Neural progenitor cell (in vitro differentiated cells): ENCODE measurements around the gene ALDH9A1. TPM values are rescaled to one million over a fixed set of nuclear protein-coding genes. Genes with fewer than 3 reads are reported as not detected.

Source experiments
- DNase-seq: peaks from one replicate; pipeline ENCODE4 v3.0.0-alpha.2; 2016; ENCODE audit warnings: low spot score
- H2AFZ ChIP-seq: fragments of 200-600 bp; sonication (generic); replicated peaks from 2 replicates; pipeline ENCODE4 v1.6.1; 2016; ENCODE audit warnings: antibody characterized with exemption
- H3F3A ChIP-seq: fragments of 200-600 bp; sonication (generic); 2 replicates; pipeline ENCODE4 v1.6.1; 2016; ENCODE audit warnings: antibody characterized with exemption, low read depth
- H3K27ac ChIP-seq: fragments of 200-600 bp; sonication (generic); 2 replicates; pipeline ENCODE4 v1.5.1; 2016; ENCODE audit warnings: mild to moderate bottlenecking
- H3K27me3 ChIP-seq: fragments of 200-600 bp; sonication (generic); 2 replicates; pipeline ENCODE4 v1.6.1; 2016; ENCODE audit warnings: mild to moderate bottlenecking, moderate library complexity
- H3K36me3 ChIP-seq: fragments of 200-600 bp; sonication (generic); 2 replicates; pipeline ENCODE4 v1.5.1; 2016
- H3K4me1 ChIP-seq: fragments of 200-600 bp; sonication (generic); 2 replicates; pipeline ENCODE4 v1.6.1; 2016; ENCODE audit warnings: mixed run types
- H3K4me2 ChIP-seq: fragments of 200-600 bp; sonication (generic); 2 replicates; pipeline ENCODE4 v1.6.1; 2016
- H3K4me3 ChIP-seq: fragments of 200-600 bp; sonication (generic); 2 replicates; pipeline ENCODE4 v1.5.1; 2016
- H3K79me2 ChIP-seq: fragments of 200-600 bp; sonication (generic); 2 replicates; pipeline ENCODE4 v1.6.1; 2016; ENCODE audit warnings: low read depth
- H3K9ac ChIP-seq: fragments of 200-600 bp; sonication (generic); 2 replicates; pipeline ENCODE4 v1.6.1; 2016
- H3K9me3 ChIP-seq: fragments of 200-600 bp; sonication (generic); 2 replicates; pipeline ENCODE4 v1.5.1; 2016; ENCODE audit warnings: low read depth
- H4K20me1 ChIP-seq: fragments of 200-600 bp; sonication (generic); 2 replicates; pipeline ENCODE4 v1.6.1; 2016; ENCODE audit warnings: low read depth
- H3K27ac Mint-ChIP-seq: 3 replicates; pipeline ENCODE4 v1.8.0; 2021; ENCODE audit warnings: mixed read lengths
- H3K27me3 Mint-ChIP-seq: 2 replicates; pipeline ENCODE4 v1.8.0; 2022; ENCODE audit warnings: low read depth, mild to moderate bottlenecking, inconsistent platforms, moderate library complexity, mixed read lengths; ENCODE audit not compliant: insufficient read depth
- H3K36me3 Mint-ChIP-seq: 3 replicates; pipeline ENCODE4 v1.8.0; 2021; ENCODE audit warnings: mixed read lengths
- H3K4me1 Mint-ChIP-seq: 3 replicates; pipeline ENCODE4 v1.8.0; 2021; ENCODE audit warnings: mixed read lengths
- H3K4me3 Mint-ChIP-seq: 3 replicates; pipeline ENCODE4 v1.8.0; 2021; ENCODE audit warnings: mild to moderate bottlenecking, moderate library complexity, mixed read lengths
- H3K9me3 Mint-ChIP-seq: 3 replicates; pipeline ENCODE4 v1.8.0; 2020; ENCODE audit warnings: mixed read lengths
- CTCF ChIP-seq: fragments of 200-600 bp; sonication (generic); IDR thresholded peaks from 2 replicates; pipeline ENCODE4 v1.5.1; 2017; ENCODE audit warnings: antibody characterized with exemption, mild to moderate bottlenecking
- EZH2 ChIP-seq: fragments of 200-600 bp; sonication (generic); IDR thresholded peaks from 2 replicates; pipeline ENCODE4 v1.6.1; 2017; ENCODE audit warnings: antibody characterized with exemption, mild to moderate bottlenecking, moderate library complexity
- EZH2phosphoT487 ChIP-seq: fragments of 200-600 bp; sonication (generic); IDR thresholded peaks from 2 replicates; pipeline ENCODE4 v1.6.1; 2017; ENCODE audit warnings: antibody characterized with exemption
- total RNA-seq: library from RNA; depleted of rRNA; stranded (reverse); fragments of >200 nt; gene quantifications from 2 replicates; pipeline ENCODE4 v1.2.3, GENCODE V29; 2015; ENCODE audit warnings: low replicate concordance

The ALDH9A1 gene
- total RNA-seq, 1 donor from 2014 or later, result 82.3 TPM

- peaks cover 4% of the 10 kb centered on the region for H3K36me3 Mint-ChIP-seq
- peaks cover 34% of the 10 kb centered on the region for H3K4me1 ChIP-seq
- H3K9me3 ChIP-seq, result no peaks in the 10 kb centered on the region
- peaks cover 17% of the 10 kb centered on the region for H3K79me2 ChIP-seq
- H3K4me3 Mint-ChIP-seq, result no peak overlapping the region
- no peaks in the 10 kb centered on the region for H3K9me3 Mint-ChIP-seq
- no peaks in the 10 kb centered on the region for H3K36me3 ChIP-seq
- peaks cover 46% of the 10 kb centered on the region for H3K4me1 Mint-ChIP-seq
- no peak overlapping the region for H3K27ac Mint-ChIP-seq
- TF ChIP-seq EZH2phosphoT487, result no peak
- no peak for TF ChIP-seq CTCF
- no peak for TF ChIP-seq EZH2
- peaks cover 13% of the 10 kb centered on the region for H3K27me3 ChIP-seq
- no peak overlapping the region for H3K27ac ChIP-seq
- no peak overlapping the region for H3K4me3 ChIP-seq
- H3K27me3 Mint-ChIP-seq, result no peaks in the 10 kb centered on the region
- no peak overlapping the region for H2AFZ ChIP-seq
- peaks cover 8% of the 10 kb centered on the region for H4K20me1 ChIP-seq
- peaks cover 30% of the 10 kb centered on the region for H3F3A ChIP-seq
- no peak overlapping the region for H3K9ac ChIP-seq
- H3K4me2 ChIP-seq, result no peak overlapping the region
- DNase-seq, result no peak
Measured at GRCh38 chr1:165633614-165634013, 64.7 kb downstream of the ALDH9A1 start.

GRCh38 chr1:165632491-165632890 is 65.9 kb downstream of the ALDH9A1 start:
- no peak overlapping the region for H3K4me3 Mint-ChIP-seq
- H3K4me1 ChIP-seq, result peaks cover 34% of the 10 kb centered on the region
- no peaks in the 10 kb centered on the region for H3K9me3 ChIP-seq
- H2AFZ ChIP-seq, result no peak overlapping the region
- peaks cover 2% of the 10 kb centered on the region for H3K27me3 Mint-ChIP-seq
- DNase-seq, result peak; percentile 46
- H3K36me3 ChIP-seq, result no peaks in the 10 kb centered on the region
- H3K9ac ChIP-seq, result no peak overlapping the region
- H3K9me3 Mint-ChIP-seq, result no peaks in the 10 kb centered on the region
- H3K79me2 ChIP-seq, result peaks cover 17% of the 10 kb centered on the region
- peaks cover 13% of the 10 kb centered on the region for H3K27me3 ChIP-seq
- TF ChIP-seq EZH2phosphoT487, result no peak
- no peak for TF ChIP-seq EZH2
- no peak for TF ChIP-seq CTCF
- H4K20me1 ChIP-seq, result peaks cover 8% of the 10 kb centered on the region
- H3F3A ChIP-seq, result peaks cover 30% of the 10 kb centered on the region
- no peak overlapping the region for H3K27ac ChIP-seq
- H3K27ac Mint-ChIP-seq, result no peak overlapping the region
- H3K4me1 Mint-ChIP-seq, result peaks cover 41% of the 10 kb centered on the region
- peak overlapping the region; percentile 80 for H3K4me3 ChIP-seq
- peak overlapping the region; percentile 91 for H3K4me2 ChIP-seq
- peaks cover 4% of the 10 kb centered on the region for H3K36me3 Mint-ChIP-seq

- H3K36me3 Mint-ChIP-seq, result peaks cover 4% of the 10 kb centered on the region
- H3K27me3 Mint-ChIP-seq, result peaks cover 2% of the 10 kb centered on the region
- H3K4me3 ChIP-seq, result peak overlapping the region; percentile 80
- peaks cover 13% of the 10 kb centered on the region for H3K27me3 ChIP-seq
- no peaks in the 10 kb centered on the region for H3K9me3 ChIP-seq
- no peaks in the 10 kb centered on the region for H3K9me3 Mint-ChIP-seq
- TF ChIP-seq CTCF, result no peak
- TF ChIP-seq EZH2, result no peak
- TF ChIP-seq EZH2phosphoT487, result no peak
- no peak overlapping the region for H3K27ac Mint-ChIP-seq
- peaks cover 8% of the 10 kb centered on the region for H4K20me1 ChIP-seq
- peaks cover 17% of the 10 kb centered on the region for H3K79me2 ChIP-seq
- H3K4me1 ChIP-seq, result peaks cover 31% of the 10 kb centered on the region
- DNase-seq, result peak; percentile 22
- peak overlapping the region; percentile 91 for H2AFZ ChIP-seq
- H3K9ac ChIP-seq, result no peak overlapping the region
- peak overlapping the region; percentile 91 for H3K4me2 ChIP-seq
- peaks cover 30% of the 10 kb centered on the region for H3F3A ChIP-seq
- no peak overlapping the region for H3K27ac ChIP-seq
- H3K36me3 ChIP-seq, result no peaks in the 10 kb centered on the region
- H3K4me3 Mint-ChIP-seq, result no peak overlapping the region
- H3K4me1 Mint-ChIP-seq, result peaks cover 38% of the 10 kb centered on the region
Measured at GRCh38 chr1:165632152-165632469, 66.3 kb downstream of the ALDH9A1 start.
